ENCODE results near the gene CDK18. TPM values are rescaled to one million over a fixed set of nuclear protein-coding genes. Genes with fewer than 3 reads are reported as not detected.

CDK18 gene
- total and polyA plus RNA-seq, 7 donors, result 1.5 to 11.9 (median 3.9) TPM

- H3K27me3 ChIP-seq (ENCODE audit: insufficient read depth in 3 of 3, low read length in 2 of 3), result peaks cover 0 to 10% (median 3%) of the 10 kb centered on the region in 3 donors
- TF ChIP-seq CTCF (IDR thresholded peaks at IDR 0.05), result no peak
- 42 to 63% (median 43%) methylated on average over 8 of the region's 8 CpGs for WGBS, 3 donors
- intact Hi-C loops (cut with DNase I), result no loop called here
- H3K36me3 ChIP-seq (ENCODE audit: insufficient read depth in 1 of 2, low read depth in 1 of 2), result no peaks in the 10 kb centered on the region
- no peak for DNase-seq
- peak in 2 of 4 donors; percentile 6 to 33 for ATAC-seq
- H3K9me3 ChIP-seq, result no peaks in the 10 kb centered on the region
- no peak overlapping the region for H3K27ac ChIP-seq
- H3K4me3 ChIP-seq, result no peak overlapping the region
- H3K4me1 ChIP-seq, result peaks cover 8% of the 10 kb centered on the region
Measured at GRCh38 chr1:205518661-205519540, 14.4 kb downstream of the CDK18 start.

GRCh38 chr1:205519541-205520131 lies 15.2 kb downstream of the CDK18 start:
- no peak overlapping the region for H3K4me3 ChIP-seq
- ATAC-seq (peak in 1 of 4 donors; percentile 15), DNase-seq (no peak)
- 11 to 25% (median 14%) methylated on average over 6 of the region's 6 CpGs for WGBS, 3 donors
- no peaks in the 10 kb centered on the region for H3K9me3 ChIP-seq
- intact Hi-C loops (cut with DNase I), result loop anchor here (5.0 to 10.0 kb wide), 4 partner anchors 162 to 245 kb away; partner anchors contain the start of gene KLHDC8A (in 1 of the 2)
- no peak overlapping the region for H3K27ac ChIP-seq
- TF ChIP-seq CTCF (IDR thresholded peaks at IDR 0.05), result no peak
- peaks cover 0 to 10% (median 3%) of the 10 kb centered on the region in 3 donors for H3K27me3 ChIP-seq (ENCODE audit: insufficient read depth in 3 of 3, low read length in 2 of 3)
- no peaks in the 10 kb centered on the region for H3K36me3 ChIP-seq (ENCODE audit: insufficient read depth in 1 of 2, low read depth in 1 of 2)
- H3K4me1 ChIP-seq, result peaks cover 8% of the 10 kb centered on the region

GRCh38 chr1:205520709-205521108 lies 16.2 kb downstream of the CDK18 start:
- no peak overlapping the region for H3K27ac ChIP-seq
- ATAC-seq (no peak), DNase-seq (no peak)
- H3K9me3 ChIP-seq, result no peaks in the 10 kb centered on the region
- H3K27me3 ChIP-seq (ENCODE audit: insufficient read depth in 3 of 3, low read length in 2 of 3), result peaks cover 0 to 10% (median 3%) of the 10 kb centered on the region in 3 donors
- H3K36me3 ChIP-seq (ENCODE audit: insufficient read depth in 1 of 2, low read depth in 1 of 2), result no peaks in the 10 kb centered on the region
- intact Hi-C loops (cut with DNase I), result loop anchor here (5.0 to 10.0 kb wide), 4 partner anchors 163 to 246 kb away; partner anchors contain the start of gene KLHDC8A (in 1 of the 2)
- no peak for TF ChIP-seq CTCF (IDR thresholded peaks at IDR 0.05)
- H3K4me1 ChIP-seq, result peaks cover 5% of the 10 kb centered on the region
- H3K4me3 ChIP-seq, result no peak overlapping the region
- 94 to 96% (median 94%) methylated on average over 4 of the region's 4 CpGs for WGBS, 3 donors

- no peak for DNase-seq
- ATAC-seq, result no peak
- H3K27me3 ChIP-seq (ENCODE audit: insufficient read depth in 3 of 3, low read length in 2 of 3), result peaks cover 0 to 10% (median 3%) of the 10 kb centered on the region in 3 donors
- WGBS, 3 donors, result 74 to 83% (median 82%) methylated on average over 7 of the region's 7 CpGs
- H3K9me3 ChIP-seq, result no peaks in the 10 kb centered on the region
- no peaks in the 10 kb centered on the region for H3K36me3 ChIP-seq (ENCODE audit: insufficient read depth in 1 of 2, low read depth in 1 of 2)
- no peak overlapping the region for H3K4me3 ChIP-seq
- no peak for TF ChIP-seq CTCF (IDR thresholded peaks at IDR 0.05)
- no peak overlapping the region for H3K27ac ChIP-seq
- intact Hi-C loops (cut with DNase I), result loop anchor here (1.0 to 10.0 kb wide), 5 partner anchors 123 to 247 kb away; partner anchors contain the start of gene KLHDC8A (in 1 of the 2)
- no peaks in the 10 kb centered on the region for H3K4me1 ChIP-seq
Measured at GRCh38 chr1:205521686-205522085, 17.2 kb downstream of the CDK18 start.
